ENCODE measurements around the gene WFDC1.
A peak's percentile ranks its signal among the peaks of the same experiment; 100 is the strongest.

The WFDC1 gene

GRCh38 chr16:84350685-84351400 is 56.2 kb downstream of the WFDC1 start:
- TF ChIP-seq CTCF (conservative IDR thresholded peaks at IDR 0.05; ENCODE audit: low read depth) = no peak
- ChIA-PET POLR2A (ENCODE audit: low non-redundant PET) (no interaction called here), CTCF (no interaction called here)
- no peak overlapping the region for H3K27ac ChIP-seq
- no peak for DNase-seq (ENCODE audit: low spot score)

- no peak for DNase-seq (ENCODE audit: low spot score)
- CTCF ChIA-PET = no interaction called here
- POLR2A ChIA-PET (ENCODE audit: low non-redundant PET) = no interaction called here
- no peak overlapping the region for H3K27ac ChIP-seq
- no peak for TF ChIP-seq CTCF (conservative IDR thresholded peaks at IDR 0.05; ENCODE audit: low read depth)
Measured at GRCh38 chr16:84351630-84352029, 57.0 kb downstream of the WFDC1 start.

GRCh38 chr16:84354306-84354705 is 59.6 kb downstream of the WFDC1 start:
- ChIA-PET POLR2A (ENCODE audit: low non-redundant PET) (no interaction called here), CTCF (no interaction called here)
- no peak for DNase-seq (ENCODE audit: low spot score)
- H3K27ac ChIP-seq = no peak overlapping the region
- no peak for TF ChIP-seq CTCF (conservative IDR thresholded peaks at IDR 0.05; ENCODE audit: low read depth)

- CTCF ChIA-PET = no interaction called here
- DNase-seq (ENCODE audit: low spot score) = no peak
Measured at GRCh38 chr16:84355149-84355548, 60.5 kb downstream of the WFDC1 start.

GRCh38 chr16:84356176-84356575 is 61.5 kb downstream of the WFDC1 start:
- ChIA-PET CTCF (no interaction called here), POLR2A (ENCODE audit: low non-redundant PET) (interaction anchor here (0.5 kb wide), 1 partner anchor 39 kb away, joined by 3 read pairs; no protein-coding TSS in a partner anchor)
- no peak for DNase-seq (ENCODE audit: low spot score)
- no peak overlapping the region for H3K27ac ChIP-seq
- TF ChIP-seq CTCF (conservative IDR thresholded peaks at IDR 0.05; ENCODE audit: low read depth) = no peak

More at GRCh38 chr16:84355149-84355548, 60.5 kb downstream of the WFDC1 start:
- no peak overlapping the region for H3K27ac ChIP-seq
- POLR2A ChIA-PET (ENCODE audit: low non-redundant PET) = no interaction called here
- TF ChIP-seq CTCF (conservative IDR thresholded peaks at IDR 0.05; ENCODE audit: low read depth) = no peak

- no peak for TF ChIP-seq CTCF (conservative IDR thresholded peaks at IDR 0.05; ENCODE audit: low read depth)
- POLR2A ChIA-PET (ENCODE audit: low non-redundant PET) = interaction anchor here (0.5 kb wide), 1 partner anchor 38 kb away, joined by 3 read pairs; no protein-coding TSS in a partner anchor
- H3K27ac ChIP-seq = no peak overlapping the region
- peak; percentile 62 for DNase-seq (ENCODE audit: low spot score)
- CTCF ChIA-PET = no interaction called here
Measured at GRCh38 chr16:84356591-84357116, 62.0 kb downstream of the WFDC1 start.
